Raji (cell line): ENCODE measurements around the gene COL23A1.

Source experiments
- POLR2A ChIP-seq: IDR thresholded peaks from 2 replicates; pipeline ENCODE4 v1.6.1; 2011; ENCODE audit warnings: low read depth, low read length, control low read depth; ENCODE audit not compliant: insufficient read depth

COL23A1 gene

GRCh38 chr5:178314961-178315820 is 275.0 kb downstream of the COL23A1 start:
- no peak for TF ChIP-seq POLR2A

- no peak for TF ChIP-seq POLR2A
Measured at GRCh38 chr5:178314061-178314660, 276.0 kb downstream of the COL23A1 start.

- TF ChIP-seq POLR2A: no peak
Measured at GRCh38 chr5:178313316-178313715, 276.9 kb downstream of the COL23A1 start.

- TF ChIP-seq POLR2A: no peak
Measured at GRCh38 chr5:178312880-178313282, 277.3 kb downstream of the COL23A1 start.

GRCh38 chr5:178310130-178310865 is 279.9 kb downstream of the COL23A1 start:
- TF ChIP-seq POLR2A: no peak

GRCh38 chr5:178309271-178310013 is 280.8 kb downstream of the COL23A1 start:
- no peak for TF ChIP-seq POLR2A

GRCh38 chr5:178308541-178309092 is 281.6 kb downstream of the COL23A1 start:
- TF ChIP-seq POLR2A: no peak

GRCh38 chr5:178307267-178308045 is 282.7 kb downstream of the COL23A1 start:
- TF ChIP-seq POLR2A: no peak

GRCh38 chr5:178306430-178307225 is 283.6 kb downstream of the COL23A1 start:
- TF ChIP-seq POLR2A: no peak

GRCh38 chr5:178305801-178306200 is 284.4 kb downstream of the COL23A1 start:
- no peak for TF ChIP-seq POLR2A

- no peak for TF ChIP-seq POLR2A
Measured at GRCh38 chr5:178304761-178305645, 285.2 kb downstream of the COL23A1 start.

- no peak for TF ChIP-seq POLR2A
Measured at GRCh38 chr5:178304016-178304415, 286.2 kb downstream of the COL23A1 start.
